Activated naive CD4-positive, alpha-beta T cell treated with anti-CD3 and anti-CD28 coated beads, Interleukin-2, amount 50 U/mL, for 16 hours (primary cell): ENCODE results near the gene VGLL1.

Experiments used
- DNase-seq: peaks from one replicate; pipeline ENCODE4 v3.0.0-alpha.2; 2020

The VGLL1 gene, protein sequence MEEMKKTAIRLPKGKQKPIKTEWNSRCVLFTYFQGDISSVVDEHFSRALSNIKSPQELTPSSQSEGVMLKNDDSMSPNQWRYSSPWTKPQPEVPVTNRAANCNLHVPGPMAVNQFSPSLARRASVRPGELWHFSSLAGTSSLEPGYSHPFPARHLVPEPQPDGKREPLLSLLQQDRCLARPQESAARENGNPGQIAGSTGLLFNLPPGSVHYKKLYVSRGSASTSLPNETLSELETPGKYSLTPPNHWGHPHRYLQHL

DNA sequence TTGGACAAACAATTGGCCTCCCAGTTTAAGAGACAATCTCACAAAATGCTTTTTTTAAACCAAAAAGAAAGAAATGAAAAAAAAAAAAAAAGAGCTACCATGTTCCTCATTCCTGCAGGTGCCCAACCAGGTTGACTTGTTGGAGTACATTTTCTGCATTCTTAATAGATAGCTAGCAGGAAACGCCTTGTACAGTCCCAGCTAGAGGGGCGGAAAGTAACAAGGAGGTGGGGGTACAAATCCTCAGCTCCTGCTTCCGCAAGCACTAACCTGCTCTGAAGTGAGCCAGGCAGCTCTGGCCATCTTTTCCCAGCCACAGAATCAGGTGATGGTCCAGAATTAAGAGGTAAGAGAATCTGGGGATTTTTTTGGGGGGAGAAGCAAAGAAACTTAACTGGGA, at the start of gene VGLL1:
VGLL1 (plus strand) TSS at position 265 of the 400 bp plus-strand sequence. CDS start 3,806 bp downstream, outside the sequence.
- DNase-seq = no peak

DNA sequence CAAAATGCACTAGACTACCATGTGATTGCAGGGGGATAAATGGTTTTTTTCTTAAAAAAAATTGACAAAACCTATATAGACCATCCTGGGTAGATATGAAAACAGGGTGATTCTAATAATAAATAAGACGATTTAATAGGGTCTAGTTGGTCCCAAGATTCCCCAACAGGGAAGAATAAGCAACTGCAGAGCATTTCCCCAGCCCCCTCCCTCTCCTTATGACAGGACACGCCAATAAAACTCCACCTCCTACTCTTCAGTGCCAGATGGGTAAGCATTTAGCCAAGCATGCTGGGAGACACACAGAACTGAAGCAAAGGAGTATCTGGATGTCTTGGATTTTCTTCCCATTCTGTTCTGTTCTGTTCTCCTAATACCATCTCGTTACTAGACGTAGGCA, 44.4 kb upstream of the VGLL1 start, which contains the start of gene BRS3:
BRS3 (plus strand) TSS at position 301 of the 400 bp plus-strand sequence. CDS start 168 bp downstream, outside the sequence.
- no peak for DNase-seq

DNA sequence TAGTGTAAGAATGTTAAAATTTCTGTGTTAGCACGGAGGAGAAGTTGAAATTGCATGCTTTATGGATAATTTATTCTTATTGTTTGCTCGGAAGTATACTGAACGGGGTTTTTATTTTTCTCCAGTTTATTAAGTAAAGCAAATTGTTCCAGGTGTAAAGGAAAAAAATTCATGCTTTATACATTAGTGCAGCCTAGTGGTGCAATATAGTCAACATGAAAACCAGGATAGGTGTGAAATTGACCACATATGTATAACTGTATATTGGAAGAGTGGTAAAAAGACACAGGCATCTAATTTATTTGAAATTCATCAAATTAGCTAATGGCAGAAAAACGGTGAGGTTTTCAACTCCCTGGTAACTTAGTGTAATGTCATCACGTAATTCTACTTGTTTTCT, 43.3 kb upstream of the VGLL1 start:
- no peak for DNase-seq

DNA sequence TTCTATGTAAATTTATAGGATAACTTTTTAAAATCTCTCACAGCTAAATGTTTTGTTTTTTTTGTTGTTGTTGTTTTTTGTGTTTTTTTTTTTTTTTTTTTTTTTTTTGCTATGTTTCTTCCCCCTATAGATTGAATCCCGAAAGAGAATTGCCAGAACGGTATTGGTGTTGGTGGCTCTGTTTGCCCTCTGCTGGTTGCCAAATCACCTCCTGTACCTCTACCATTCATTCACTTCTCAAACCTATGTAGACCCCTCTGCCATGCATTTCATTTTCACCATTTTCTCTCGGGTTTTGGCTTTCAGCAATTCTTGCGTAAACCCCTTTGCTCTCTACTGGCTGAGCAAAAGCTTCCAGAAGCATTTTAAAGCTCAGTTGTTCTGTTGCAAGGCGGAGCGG, 40.2 kb upstream of the VGLL1 start:
- DNase-seq = no peak

DNA sequence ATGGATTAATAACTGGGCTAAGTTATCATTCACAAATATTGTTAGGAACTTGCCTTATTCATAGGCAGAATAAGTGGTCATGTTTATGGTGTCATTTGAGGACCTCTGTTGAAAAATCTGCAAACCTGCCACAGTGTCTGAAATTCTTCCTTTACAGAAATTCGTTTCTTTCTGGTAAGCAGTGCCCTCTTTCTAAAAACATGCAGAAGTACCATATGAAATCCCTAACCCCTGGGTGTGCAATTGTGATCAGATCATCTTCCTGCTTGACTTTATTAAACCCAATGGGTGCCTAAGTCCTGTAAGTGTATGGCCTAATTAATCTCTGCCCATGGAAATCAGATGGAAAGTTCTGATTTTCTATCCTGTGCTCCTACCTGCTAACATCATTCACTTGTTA, 39.0 kb upstream of the VGLL1 start:
- no peak for DNase-seq

DNA sequence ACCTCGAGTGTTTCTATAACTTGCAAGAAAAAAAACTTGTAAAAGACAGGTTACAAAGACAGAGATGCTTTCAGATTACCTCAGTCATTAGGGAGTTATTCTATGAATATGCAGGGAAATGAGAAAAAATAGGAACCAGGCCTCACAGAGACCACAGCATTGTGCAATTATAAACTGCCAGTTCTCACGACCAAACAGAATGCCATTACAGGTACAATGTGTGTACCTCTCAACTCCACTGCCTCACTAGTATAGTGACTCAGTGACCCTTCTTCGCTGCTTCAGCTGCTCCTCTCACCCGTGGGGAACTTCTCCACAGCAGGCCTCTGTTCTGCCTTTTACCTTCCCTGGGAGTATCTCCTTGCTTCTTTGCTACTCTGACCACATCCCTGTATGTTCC, 37.0 kb upstream of the VGLL1 start:
- no peak for DNase-seq

DNA sequence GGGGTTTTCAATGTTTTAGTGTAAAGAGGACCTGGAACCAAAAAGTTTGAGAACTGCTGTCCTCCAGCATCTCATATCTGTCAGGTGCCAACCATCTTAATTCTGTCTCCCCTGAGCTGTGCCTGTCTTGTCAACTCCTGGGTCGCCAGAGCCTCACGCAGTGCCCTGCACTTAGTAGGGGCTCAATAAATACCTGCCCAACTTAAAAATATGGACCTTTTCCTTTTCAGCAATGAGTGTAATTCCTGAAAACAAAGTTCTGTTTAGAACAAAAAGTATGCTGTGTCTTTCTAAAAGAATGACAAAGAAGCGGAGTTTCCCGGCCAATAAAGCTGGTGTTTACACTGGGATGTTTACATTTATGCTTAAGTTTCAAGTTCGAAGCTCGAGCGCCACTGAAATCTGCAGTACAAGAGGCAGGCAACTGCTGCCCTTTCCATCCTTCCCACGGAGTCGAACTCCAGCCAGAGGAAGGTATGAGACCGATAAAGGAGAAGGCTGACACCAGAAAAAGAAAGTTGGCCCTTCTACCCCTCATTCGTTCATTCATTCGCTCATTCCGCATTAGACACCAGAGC, 35.7 kb upstream of the VGLL1 start:
- no peak for DNase-seq

DNA sequence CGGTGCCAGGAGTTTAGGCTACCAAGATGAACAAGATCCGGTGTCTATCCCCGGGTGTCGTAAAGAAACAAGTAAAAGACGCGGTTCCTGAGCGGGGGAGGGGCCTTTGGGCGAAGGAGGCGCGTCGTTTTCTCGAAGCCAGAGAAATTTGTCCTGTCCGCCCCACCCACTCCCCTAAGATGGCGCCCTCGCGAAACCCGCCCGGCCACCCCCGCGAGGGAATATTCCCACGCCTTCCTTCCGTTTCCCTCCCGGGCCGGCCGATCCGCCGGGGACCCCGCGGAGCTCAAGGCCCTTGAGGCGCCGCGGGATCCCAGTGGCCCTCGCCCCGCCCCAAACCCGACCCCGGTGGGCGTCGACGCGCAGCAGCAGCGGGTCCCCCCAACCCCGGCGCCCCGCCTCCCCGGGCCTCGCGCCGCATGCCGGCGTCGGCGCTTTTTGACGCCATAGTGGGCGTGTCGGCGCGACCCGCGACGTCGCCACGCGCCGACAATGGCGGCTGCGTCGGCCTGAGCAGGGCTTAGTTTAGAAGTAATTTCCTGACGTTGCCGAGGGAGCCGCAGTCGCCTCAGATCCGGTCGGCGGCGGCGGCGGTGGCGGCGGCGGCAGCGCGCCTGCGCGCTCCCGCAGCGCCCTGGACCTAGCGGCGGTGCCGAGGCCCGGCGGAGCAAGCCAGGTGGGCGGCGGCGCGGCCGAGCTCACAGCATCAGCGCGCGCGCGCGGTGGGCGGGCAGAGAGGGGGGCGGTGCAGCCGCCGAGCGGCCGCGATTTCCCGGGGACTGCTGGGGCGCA, 35.1 kb upstream of the VGLL1 start:
- peak; percentile 86 for DNase-seq

DNA sequence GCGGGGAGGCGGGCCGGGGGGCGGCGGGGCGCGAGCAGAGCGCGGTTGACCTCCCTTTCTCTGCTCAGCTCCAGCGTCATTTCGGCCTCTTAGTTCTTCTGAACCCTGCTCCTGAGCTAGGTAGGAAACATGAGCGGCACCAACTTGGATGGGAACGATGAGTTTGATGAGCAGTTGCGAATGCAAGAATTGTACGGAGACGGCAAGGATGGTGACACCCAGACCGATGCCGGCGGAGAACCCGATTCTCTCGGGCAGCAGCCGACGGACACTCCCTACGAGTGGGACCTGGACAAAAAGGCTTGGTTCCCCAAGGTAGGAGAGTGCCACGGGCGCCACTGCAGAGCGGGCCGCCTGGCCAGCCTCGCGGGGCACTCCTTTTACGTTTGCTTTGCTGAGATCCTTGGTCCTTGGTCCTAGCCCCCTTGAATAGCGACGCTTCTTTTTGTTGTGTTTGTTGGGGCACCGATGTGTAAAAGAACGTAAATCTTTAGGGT, 34.4 kb upstream of the VGLL1 start, which contains the start of gene HTATSF1:
HTATSF1 (plus strand) TSS at position 37 of the 497 bp plus-strand sequence; CDS start at position 130, 93 bp downstream.
- no peak for DNase-seq

DNA sequence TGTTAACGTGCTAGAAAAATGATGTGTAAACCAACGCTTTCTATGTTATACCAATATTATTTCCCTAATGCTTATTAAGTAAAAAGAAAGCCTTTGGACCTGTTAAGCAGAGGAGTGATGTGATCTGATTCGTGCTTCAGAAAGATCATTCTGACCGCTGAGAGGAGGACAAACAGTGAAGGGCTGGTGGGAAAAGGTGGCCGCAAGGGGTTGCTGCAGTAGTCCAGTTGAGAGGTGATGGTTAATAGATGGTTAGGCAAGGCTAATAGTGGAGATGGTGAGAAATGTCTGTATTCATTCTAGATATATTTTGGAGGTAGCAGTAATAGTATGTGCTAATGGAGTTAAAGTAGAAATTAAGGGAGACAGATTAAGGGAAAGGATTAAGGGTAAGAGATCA, 12.9 kb upstream of the VGLL1 start:
- no peak for DNase-seq

DNA sequence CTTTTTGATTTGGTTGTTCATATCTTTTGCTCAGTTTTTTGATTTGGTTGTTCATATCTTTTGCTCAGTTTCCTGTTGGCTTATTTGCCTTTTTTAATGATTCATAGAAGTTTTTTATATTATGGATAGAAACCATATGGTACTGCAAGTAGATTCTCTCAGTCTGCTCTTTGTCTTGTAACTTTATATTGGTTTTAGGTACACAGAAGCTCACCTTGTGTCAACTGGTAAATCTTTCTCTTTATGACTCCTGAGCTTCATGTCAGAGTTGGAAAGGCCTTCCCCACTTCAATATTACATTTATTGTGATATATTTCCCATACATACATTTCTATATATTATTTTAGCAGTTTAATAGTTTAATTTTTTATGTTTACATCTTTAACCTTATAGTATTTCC, 8.2 kb upstream of the VGLL1 start:
- DNase-seq = no peak

DNA sequence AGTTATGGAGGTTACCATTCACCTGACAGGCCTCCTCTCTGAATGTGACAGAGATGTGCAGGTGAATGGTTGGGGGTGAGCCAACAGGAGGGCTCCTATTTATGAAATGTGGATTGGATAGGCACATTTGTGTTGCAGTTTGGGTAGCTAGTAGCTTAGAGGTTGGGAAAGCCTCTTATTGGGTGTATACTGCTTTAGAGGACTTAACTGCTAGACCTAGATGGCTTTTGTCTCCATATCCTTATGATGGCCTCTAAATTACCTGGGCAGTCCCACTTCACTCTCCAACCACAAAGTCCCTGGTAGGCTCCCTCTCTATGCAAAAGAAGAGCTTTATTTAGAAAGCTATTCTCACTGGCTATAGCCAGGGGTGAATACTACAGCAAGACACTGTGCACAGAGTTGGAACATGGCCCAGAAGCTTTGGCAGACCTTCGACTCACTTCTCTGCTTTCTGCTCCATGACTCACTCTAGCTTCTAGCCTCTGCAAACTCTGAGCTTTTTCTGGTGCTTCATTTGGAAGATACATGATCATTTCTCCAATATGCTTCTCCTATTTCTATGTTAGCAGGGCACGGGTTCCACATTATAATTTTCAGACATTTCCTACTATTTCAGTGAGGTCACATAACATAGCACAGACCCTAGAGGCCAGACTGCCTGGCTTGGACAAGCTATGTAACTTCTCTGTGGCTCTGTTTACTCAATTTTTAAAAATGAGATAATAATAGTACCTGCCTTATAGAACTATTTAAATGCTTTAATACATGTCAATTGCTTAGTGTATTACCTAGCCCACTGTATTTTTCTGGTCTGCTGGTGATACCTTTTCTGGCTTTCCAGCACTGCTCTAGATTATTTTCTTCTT, 6.0 kb upstream of the VGLL1 start:
- no peak for DNase-seq

DNA sequence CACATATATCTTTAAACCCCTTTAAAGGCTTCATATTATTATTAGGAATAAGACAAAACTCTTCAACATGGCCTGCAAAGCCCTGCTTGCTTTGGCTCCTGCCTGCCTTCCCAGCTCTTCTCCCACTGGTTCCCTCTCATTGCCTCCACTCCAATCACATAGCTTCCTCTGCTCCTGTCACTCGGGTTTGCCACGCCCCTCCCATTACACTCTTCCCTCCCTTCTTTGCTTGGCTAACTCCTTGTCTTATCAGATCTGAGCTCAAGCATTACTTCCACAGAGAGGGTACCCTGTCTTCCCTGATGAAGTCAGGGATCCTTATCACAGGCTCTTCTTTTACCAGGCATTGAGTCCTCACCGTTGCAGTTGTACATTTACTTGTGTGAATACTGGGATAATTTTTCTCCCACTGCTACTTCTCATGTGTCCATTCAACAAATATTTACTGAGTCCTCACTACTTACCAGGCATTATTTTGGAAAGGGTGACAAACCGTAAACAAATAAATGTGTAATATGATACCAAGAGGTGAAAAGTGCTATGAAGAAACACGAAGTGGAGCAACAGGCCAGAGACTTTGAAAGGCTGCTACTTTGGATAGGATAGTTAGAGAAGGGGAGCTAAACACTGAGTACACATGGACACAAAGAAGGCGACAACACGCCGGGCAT, 3.2 kb upstream of the VGLL1 start:
- no peak for DNase-seq

DNA sequence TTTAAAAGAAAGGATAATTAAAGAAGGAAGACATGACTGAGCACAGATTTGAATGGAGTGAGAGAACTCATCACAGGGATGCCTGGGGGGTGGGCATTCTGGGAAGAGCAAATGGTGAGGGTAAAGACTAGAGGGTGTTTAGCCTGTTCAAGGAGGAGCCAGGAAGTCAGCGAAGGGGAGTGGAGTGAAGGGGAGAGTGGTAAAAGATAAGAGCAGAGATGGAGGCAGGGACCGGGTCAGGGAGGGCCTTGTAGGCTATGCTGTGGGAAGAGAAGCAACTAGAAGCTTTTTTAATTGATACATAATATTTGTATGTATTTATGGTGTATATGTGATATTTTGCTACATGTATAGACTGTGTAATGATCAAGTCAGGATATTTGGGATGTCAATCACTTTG, 2.2 kb upstream of the VGLL1 start:
- DNase-seq = no peak

DNA sequence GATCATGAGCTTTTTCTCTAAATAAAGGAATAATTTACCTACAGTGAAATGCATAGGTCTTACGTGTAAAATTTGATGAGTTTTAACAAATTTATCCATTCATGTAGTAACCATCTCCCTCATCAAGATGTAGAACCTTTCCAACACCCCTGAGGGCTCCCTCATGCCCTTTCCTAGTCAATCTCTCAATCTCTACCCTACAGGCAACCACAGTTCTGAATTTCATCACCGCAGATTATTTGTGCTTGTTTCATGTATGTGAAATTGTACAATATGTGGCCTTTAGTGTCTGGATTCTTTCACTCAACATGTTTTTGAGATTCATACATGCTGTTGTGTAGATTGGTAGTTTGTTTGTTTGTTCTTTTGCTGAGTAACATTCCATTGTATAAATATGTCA, 2.1 kb downstream of the VGLL1 start:
- DNase-seq = no peak

DNA sequence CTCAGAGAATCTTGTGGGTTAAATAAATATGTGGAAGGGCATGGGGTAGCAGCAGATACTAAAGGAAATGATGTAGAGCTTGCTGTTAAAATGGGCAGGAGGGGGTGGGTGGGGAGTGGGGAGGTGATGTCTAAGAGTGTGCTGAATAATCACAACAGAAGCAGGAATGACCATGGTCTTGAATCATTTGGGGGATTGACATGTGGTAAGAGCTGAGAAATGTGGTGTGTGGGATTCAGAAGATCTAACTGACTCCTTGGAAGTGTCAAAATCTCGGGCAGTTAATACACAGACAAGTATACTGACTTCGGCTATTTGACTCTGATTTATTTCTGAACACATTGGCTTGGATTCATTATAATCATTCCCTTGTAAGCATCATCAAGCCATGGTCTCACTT, 6.8 kb downstream of the VGLL1 start:
- no peak for DNase-seq

DNA sequence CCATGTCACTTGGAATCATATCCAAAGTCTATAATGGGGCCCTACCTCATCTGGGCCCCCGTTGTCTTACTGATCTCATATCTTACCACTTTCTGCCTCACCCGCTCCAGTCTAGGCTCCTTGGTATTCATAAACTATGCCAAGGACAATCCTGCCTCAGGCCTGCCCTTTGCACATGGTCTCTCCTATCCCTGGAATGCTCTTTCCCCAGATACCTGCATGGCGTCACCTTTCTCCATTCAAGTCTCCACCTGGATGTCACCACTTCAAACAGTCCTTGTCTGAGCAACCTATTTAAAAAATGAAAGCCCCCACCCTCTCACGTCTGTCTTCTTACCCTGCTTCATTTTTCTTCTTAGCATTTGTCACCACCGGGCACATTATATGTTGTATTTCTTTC, 8.2 kb downstream of the VGLL1 start:
- DNase-seq = no peak

DNA sequence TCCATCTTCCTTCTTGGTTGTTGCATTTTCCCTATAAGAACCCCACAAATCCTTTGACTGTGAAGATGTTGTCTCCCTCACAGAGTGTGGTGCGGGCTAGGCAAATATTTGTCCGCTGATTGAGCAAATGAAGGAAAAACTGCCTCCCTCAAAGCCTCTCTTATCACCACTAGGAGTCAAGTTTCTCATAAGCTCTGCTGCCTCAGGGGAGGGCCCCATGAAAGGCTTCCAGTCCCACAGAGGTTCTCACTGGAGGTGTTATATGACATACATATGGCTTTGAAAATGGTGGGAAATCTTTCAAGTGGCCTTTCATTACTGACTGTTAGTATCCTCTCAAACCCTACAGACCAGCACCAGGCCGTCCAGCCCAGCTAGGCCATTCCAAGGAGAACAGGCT, 9.3 kb downstream of the VGLL1 start:
- DNase-seq = no peak

DNA sequence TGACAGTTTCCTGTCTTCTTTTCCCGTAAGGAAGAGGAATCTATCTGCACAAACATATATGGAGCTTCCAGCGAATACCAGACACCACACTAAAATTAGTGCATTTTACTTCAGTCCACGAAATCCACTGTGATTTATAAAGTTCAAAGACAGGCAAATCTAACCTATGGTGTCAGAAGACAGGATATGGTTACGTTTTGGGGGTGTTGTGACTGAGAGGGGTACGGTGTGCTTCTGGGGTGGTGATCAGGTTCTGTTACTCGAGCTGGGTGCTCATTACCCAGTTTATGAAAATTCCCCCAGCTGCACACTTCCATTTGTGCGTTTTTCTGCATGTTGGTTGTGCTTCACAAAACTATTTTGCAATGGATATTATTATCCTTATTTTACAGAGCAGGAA, 10.3 kb downstream of the VGLL1 start:
- DNase-seq = no peak

DNA sequence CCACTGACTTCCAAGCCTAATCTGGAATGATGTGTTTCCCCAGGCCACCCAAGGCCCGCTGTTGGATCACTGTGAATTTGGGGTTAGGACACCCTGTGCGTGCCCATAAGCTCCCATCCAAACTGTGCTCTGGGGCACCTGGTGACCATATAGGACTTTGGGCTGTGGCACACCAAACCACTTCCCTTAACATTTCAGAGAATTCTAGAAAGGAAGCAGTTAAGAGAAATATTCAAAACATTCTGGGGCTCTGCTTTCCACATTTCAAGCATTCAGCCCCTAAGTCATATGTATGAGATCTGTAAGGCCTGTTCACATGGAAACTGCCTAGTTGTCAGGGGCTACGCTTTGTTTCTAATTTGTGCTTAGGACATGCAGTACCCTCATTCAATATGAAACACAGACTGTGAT, 14.4 kb downstream of the VGLL1 start:
- no peak for DNase-seq

DNA sequence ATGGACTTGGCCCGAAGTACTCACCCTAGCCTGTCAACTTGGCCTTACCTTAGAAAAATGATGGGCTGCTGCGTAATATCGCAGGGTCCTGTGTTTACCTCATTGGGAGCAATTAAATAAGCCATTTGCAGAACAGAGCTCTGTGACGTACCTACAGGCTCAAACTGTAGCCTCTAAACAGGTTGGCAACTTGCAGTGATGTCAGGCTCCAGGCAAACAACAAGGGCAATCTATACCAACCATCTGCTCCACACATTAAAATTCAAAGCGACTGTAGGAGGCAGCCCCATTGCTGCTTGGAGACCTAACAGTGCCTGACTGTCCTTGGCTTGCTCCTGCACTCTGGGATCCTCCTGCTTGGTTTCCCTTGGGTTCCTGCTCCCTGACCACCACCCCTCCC, 17.2 kb downstream of the VGLL1 start:
- no peak for DNase-seq

DNA sequence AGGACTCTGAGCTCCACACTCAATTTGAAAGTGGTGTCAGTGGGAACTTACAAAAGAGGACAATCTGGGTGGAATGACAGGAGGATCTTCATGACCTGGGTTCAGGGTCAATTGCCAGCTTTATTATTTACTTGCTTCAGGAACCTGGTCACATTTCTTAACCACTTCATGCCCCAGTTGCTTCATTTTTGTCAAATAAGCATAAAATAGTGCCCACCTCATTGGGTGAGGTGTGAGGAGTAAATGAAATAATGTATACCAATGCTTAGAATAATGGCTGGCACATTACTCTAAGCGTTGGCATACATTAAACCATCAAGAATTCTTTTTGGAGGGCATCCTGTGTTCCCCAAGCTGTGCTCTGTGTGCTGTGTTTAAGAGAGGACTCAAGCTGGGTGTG, 19.4 kb downstream of the VGLL1 start:
- no peak for DNase-seq
